B cell (primary cell): ENCODE data around the gene AFAP1L1. TPM values are rescaled to one million over a fixed set of nuclear protein-coding genes. Genes with fewer than 3 reads are reported as not detected.

ENCODE experiments used
- ATAC-seq: fragments of 200-7000 bp; cut with Tn5 transposase; one replicate; pipeline ENCODE4 v1.10.0; 2021; ENCODE audit warnings: low read depth, mild to moderate bottlenecking, moderate number of reproducible peaks, moderate library complexity
- CTCF ChIA-PET: fragments of 350-600 bp; sonication (Branson Sonifier 250); formaldehyde crosslinking; loops from one replicate; lab custom pipeline; 2021; ENCODE audit warnings: antibody characterized with exemption, inconsistent platforms; lab: Charles Lee
- POLR2A ChIA-PET: fragments of 350-600 bp; sonication (Branson Sonifier 250); formaldehyde crosslinking; loops from one replicate; lab custom pipeline; 2021; ENCODE audit warnings: antibody characterized with exemption; lab: Charles Lee
- DNase-seq: peaks from one replicate; pipeline ENCODE4 v3.0.0; 2013
- H2AFZ ChIP-seq: 2 replicates; pipeline ENCODE4 v1.6.1; 2012; ENCODE audit warnings: mild to moderate bottlenecking, low read depth, low read length; ENCODE audit not compliant: insufficient read depth, poor library complexity, severe bottlenecking
- H3K27ac ChIP-seq, 2 donors: 1 replicate in 1 of 2; 2 replicates in 1 of 2; pipeline ENCODE4 v1.5.1; 2012 to 2013; ENCODE audit warnings: low read length in 2 of 2, mild to moderate bottlenecking in 2 of 2, moderate library complexity in 1 of 2
- H3K27me3 ChIP-seq, 4 experiments: fragments of 200-600 bp in 1 of 4; sonication (generic) in 1 of 4; replicated peaks in 1 of 4; 1 replicate in 2 of 4; 2 replicates in 2 of 4; pipeline versions ENCODE4 v1.6.1 to v1.7.0; 2013 to 2016; ENCODE audit warnings: low read length in 3 of 4, mild to moderate bottlenecking in 2 of 4, mixed read lengths in 1 of 4, moderate library complexity in 1 of 4; ENCODE audit not compliant: insufficient read depth in 4 of 4, control insufficient read depth in 3 of 4; ENCODE audit errors: control extremely low read depth in 1 of 4
- H3K36me3 ChIP-seq, 2 experiments: replicated peaks in 1 of 2; 1 replicate in 1 of 2; 2 replicates in 1 of 2; pipeline versions ENCODE4 v1.6.1 to v1.7.1; 2013; ENCODE audit warnings: low read length in 1 of 2; ENCODE audit not compliant: insufficient read depth in 2 of 2, control insufficient read depth in 1 of 2; ENCODE audit errors: control extremely low read depth in 1 of 2, extremely low read depth in 1 of 2
- H3K4me1 ChIP-seq, 2 donors: fragments of 200-600 bp in 1 of 2; sonication (generic) in 1 of 2; 1 replicate in 1 of 2; 2 replicates in 1 of 2; pipeline versions ENCODE4 v1.5.1 to v1.6.1; 2013 to 2017; ENCODE audit warnings: low read length in 2 of 2; ENCODE audit not compliant: control insufficient read depth in 2 of 2, insufficient read depth in 2 of 2
- H3K4me2 ChIP-seq: replicated peaks from 2 replicates; pipeline ENCODE3; 2012; ENCODE audit warnings: mild to moderate bottlenecking, low read depth, low read length; ENCODE audit not compliant: poor library complexity, severe bottlenecking
- H3K4me3 ChIP-seq, 5 experiments: fragments of 200-600 bp in 1 of 5; sonication (generic) in 1 of 5; 1 replicate in 3 of 5; 2 replicates in 2 of 5; pipeline versions ENCODE4 v1.5.1 to v1.7.0; 2011 to 2016; ENCODE audit warnings: low read length in 4 of 5, mild to moderate bottlenecking in 4 of 5, low read depth in 2 of 5, control low read depth in 1 of 5, moderate library complexity in 1 of 5; ENCODE audit not compliant: insufficient read depth in 1 of 5; ENCODE audit errors: control extremely low read depth in 1 of 5, extremely low read depth in 1 of 5
- H3K79me2 ChIP-seq: fragments of 200-600 bp; sonication (generic); one replicate; pipeline ENCODE4 v1.6.0; 2016; ENCODE audit warnings: low read length; ENCODE audit not compliant: control insufficient read depth, insufficient read depth
- H3K9ac ChIP-seq: fragments of 200-600 bp; sonication (generic); 2 replicates; pipeline ENCODE4 v1.6.1; 2017; ENCODE audit warnings: mild to moderate bottlenecking, low read length, moderate library complexity
- H3K9me3 ChIP-seq, 3 donors: one replicate each; pipeline versions ENCODE4 v1.6.1 to v1.7.1; 2013; ENCODE audit warnings: low read length in 2 of 3; ENCODE audit not compliant: control insufficient read depth in 2 of 3, insufficient read depth in 1 of 3; ENCODE audit errors: control extremely low read depth in 1 of 3
- H4K20me1 ChIP-seq: 2 replicates; pipeline ENCODE4 v1.6.0; 2012; ENCODE audit warnings: mild to moderate bottlenecking, low read length; ENCODE audit not compliant: insufficient read depth, control insufficient read depth, poor library complexity, severe bottlenecking
- H3K27ac Mint-ChIP-seq: one replicate; pipeline ENCODE4 v1.8.0; 2021; ENCODE audit warnings: mixed read lengths
- H3K27me3 Mint-ChIP-seq: one replicate; pipeline ENCODE4 v1.8.0; 2021; ENCODE audit warnings: mixed read lengths
- H3K4me1 Mint-ChIP-seq: one replicate; pipeline ENCODE4 v1.8.0; 2021; ENCODE audit warnings: mixed read lengths
- H3K4me3 Mint-ChIP-seq: one replicate; pipeline ENCODE4 v1.8.0; 2021; ENCODE audit warnings: mixed read lengths
- H3K9me3 Mint-ChIP-seq: one replicate; pipeline ENCODE4 v1.8.0; 2022; ENCODE audit warnings: mixed read lengths; ENCODE audit not compliant: insufficient read depth
- EZH2 ChIP-seq: IDR thresholded peaks from 2 replicates; pipeline ENCODE4 v1.6.1; 2012; ENCODE audit warnings: borderline replicate concordance, low read depth, mild to moderate bottlenecking, moderate library complexity, low read length; ENCODE audit not compliant: insufficient read depth, poor library complexity, severe bottlenecking
- WGBS: methylation state at CpG from one replicate; pipeline ENCODE4 v1.1.5; 2013; ENCODE audit warnings: missing lambda C conversion rate; ENCODE audit not compliant: insufficient coverage; 5-methylcytosine and 5-hydroxymethylcytosine counted together
- intact Hi-C: fragments of 100-400 bp; cut with micrococcal nuclease; formaldehyde crosslinking; loops from one replicate; pipeline ENCODE4 v1.10.0; 2022
- polyA plus RNA-seq: library from polyadenylated mRNA; depleted of rRNA; stranded (reverse); fragments of >200 nt; gene quantifications from 2 replicates; pipeline ENCODE4 v1.2.3, GENCODE V29; 2012
- total RNA-seq, 2 donors: library from RNA; stranded (reverse); fragments of 120-200 nt in 1 of 2; gene quantifications; 1 replicate in 1 of 2; 2 replicates in 1 of 2; pipeline versions ENCODE4 v1.2.3 to v1.2.4, GENCODE V29; 2013 to 2022
- TF ChIP-seq, protein P1 (sequence below): fragments of 200-600 bp; IDR thresholded peaks from one replicate; pipeline ENCODE4 v1.8.0; 2022; ENCODE audit warnings: antibody characterized with exemption, mild to moderate bottlenecking

The AFAP1L1 gene
- total and polyA plus RNA-seq, 2 donors (not counting 1 experiment from before 2014, with no cell fraction given) = not detected

DNA sequence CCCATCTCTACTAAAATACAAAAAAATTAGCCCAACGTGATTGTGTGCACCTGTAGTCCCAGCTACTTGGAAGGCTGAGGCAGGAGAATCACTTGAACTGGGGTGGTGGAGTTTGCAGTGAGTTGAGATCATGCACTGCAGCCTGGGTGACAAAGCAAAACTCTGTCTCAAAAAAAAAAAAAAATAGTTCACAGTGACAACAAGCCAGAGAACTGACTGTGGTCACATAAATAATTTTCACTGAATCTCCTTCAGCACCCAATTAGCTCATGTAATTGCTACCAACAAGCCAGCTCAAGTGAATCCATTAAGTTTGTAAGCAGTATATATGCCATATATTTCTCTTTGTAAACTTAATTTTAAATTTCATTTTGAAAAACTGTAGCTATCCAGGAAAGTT is 14.5 kb upstream of the AFAP1L1 start:
- CTCF ChIA-PET = no interaction called here
- no peak overlapping the region for H3K27ac ChIP-seq
- no peaks in the 10 kb centered on the region for H3K4me1 Mint-ChIP-seq

GRCh38 chr5:149257889-149258705 is 13.6 kb upstream of the AFAP1L1 start:
- H3K27ac ChIP-seq = no peak overlapping the region
- no peak overlapping the region for H3K4me2 ChIP-seq
- Mint-ChIP-seq H3K27me3 (peaks cover 34% of the 10 kb centered on the region), H3K4me3 (no peak overlapping the region), H3K4me1 (no peaks in the 10 kb centered on the region), H3K9me3 (no peaks in the 10 kb centered on the region), H3K27ac (no peak overlapping the region)
- POLR2A ChIA-PET = no interaction called here
- no peak overlapping the region for H3K4me3 ChIP-seq
- DNase-seq (no peak), ATAC-seq (no peak)
- H4K20me1 ChIP-seq = no peaks in the 10 kb centered on the region
- WGBS = 100% methylated on average over 3 of the region's 10 CpGs
- no peaks in the 10 kb centered on the region for H3K4me1 ChIP-seq
- peaks cover 0 to 8% (median 0%) of the 10 kb centered on the region in 4 experiments for H3K27me3 ChIP-seq
- no peak overlapping the region for H3K9ac ChIP-seq
- no peaks in the 10 kb centered on the region for H3K79me2 ChIP-seq
- CTCF ChIA-PET = no interaction called here
- TF ChIP-seq, protein P1, sequence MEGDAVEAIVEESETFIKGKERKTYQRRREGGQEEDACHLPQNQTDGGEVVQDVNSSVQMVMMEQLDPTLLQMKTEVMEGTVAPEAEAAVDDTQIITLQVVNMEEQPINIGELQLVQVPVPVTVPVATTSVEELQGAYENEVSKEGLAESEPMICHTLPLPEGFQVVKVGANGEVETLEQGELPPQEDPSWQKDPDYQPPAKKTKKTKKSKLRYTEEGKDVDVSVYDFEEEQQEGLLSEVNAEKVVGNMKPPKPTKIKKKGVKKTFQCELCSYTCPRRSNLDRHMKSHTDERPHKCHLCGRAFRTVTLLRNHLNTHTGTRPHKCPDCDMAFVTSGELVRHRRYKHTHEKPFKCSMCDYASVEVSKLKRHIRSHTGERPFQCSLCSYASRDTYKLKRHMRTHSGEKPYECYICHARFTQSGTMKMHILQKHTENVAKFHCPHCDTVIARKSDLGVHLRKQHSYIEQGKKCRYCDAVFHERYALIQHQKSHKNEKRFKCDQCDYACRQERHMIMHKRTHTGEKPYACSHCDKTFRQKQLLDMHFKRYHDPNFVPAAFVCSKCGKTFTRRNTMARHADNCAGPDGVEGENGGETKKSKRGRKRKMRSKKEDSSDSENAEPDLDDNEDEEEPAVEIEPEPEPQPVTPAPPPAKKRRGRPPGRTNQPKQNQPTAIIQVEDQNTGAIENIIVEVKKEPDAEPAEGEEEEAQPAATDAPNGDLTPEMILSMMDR = no peak
- TF ChIP-seq EZH2 = no peak
- intact Hi-C loops = no loop called here
- peaks cover 0 to 3% (median 0%) of the 10 kb centered on the region in 3 donors for H3K9me3 ChIP-seq
- H2AFZ ChIP-seq = no peak overlapping the region
- H3K36me3 ChIP-seq = no peaks in the 10 kb centered on the region

More for the DNA sequence above, 14.5 kb upstream of the AFAP1L1 start:
- no peak overlapping the region for H2AFZ ChIP-seq
- no peak overlapping the region for H3K9ac ChIP-seq
- Mint-ChIP-seq H3K4me3 (no peak overlapping the region), H3K9me3 (no peaks in the 10 kb centered on the region), H3K27me3 (peaks cover 34% of the 10 kb centered on the region), H3K27ac (no peak overlapping the region)
- no peaks in the 10 kb centered on the region for H4K20me1 ChIP-seq
- no peak overlapping the region for H3K4me2 ChIP-seq
- H3K36me3 ChIP-seq = no peaks in the 10 kb centered on the region
- ATAC-seq (no peak), DNase-seq (no peak)
- no peaks in the 10 kb centered on the region for H3K4me1 ChIP-seq
- H3K4me3 ChIP-seq = no peak overlapping the region
- WGBS = no CpG with 5 or more reads among the region's 1 CpG
- H3K79me2 ChIP-seq = no peaks in the 10 kb centered on the region
- POLR2A ChIA-PET = no interaction called here
- peaks cover 0 to 3% (median 0%) of the 10 kb centered on the region in 3 donors for H3K9me3 ChIP-seq
- intact Hi-C loops = no loop called here
- TF ChIP-seq, protein P1 = no peak
- TF ChIP-seq EZH2 = no peak
- peaks cover 0 to 8% (median 0%) of the 10 kb centered on the region in 4 experiments for H3K27me3 ChIP-seq
